Fibroblast of lung (primary cell): ENCODE measurements around the gene UBE2QL1. TPM values are rescaled to one million over a fixed set of nuclear protein-coding genes. Genes with fewer than 3 reads are reported as not detected.

Source experiments
- DNase-seq, 2 donors: peaks; one replicate each; pipeline versions ENCODE4 v3.0.0 to v3.0.0-alpha.2; 2010; ENCODE audit warnings: low read depth in 2 of 2
- H2AFZ ChIP-seq: 2 replicates; pipeline ENCODE4 v1.5.1; 2012; ENCODE audit warnings: low read length, control low read depth, inconsistent platforms
- H3K27ac ChIP-seq: 2 replicates; pipeline ENCODE4 v1.5.1; 2011; ENCODE audit warnings: low read length, control low read depth; ENCODE audit not compliant: insufficient read depth
- H3K27me3 ChIP-seq: 2 replicates; pipeline ENCODE4 v1.5.1; 2011; ENCODE audit warnings: mild to moderate bottlenecking, low read length; ENCODE audit not compliant: control insufficient read depth, insufficient read depth
- H3K36me3 ChIP-seq: 2 replicates; pipeline ENCODE4 v1.5.1; 2011; ENCODE audit warnings: low read length; ENCODE audit not compliant: control insufficient read depth, insufficient read depth
- H3K4me1 ChIP-seq: 2 replicates; pipeline ENCODE4 v1.5.1; 2011; ENCODE audit warnings: low read length; ENCODE audit not compliant: control insufficient read depth, insufficient read depth; ENCODE audit errors: extremely low read depth
- H3K4me2 ChIP-seq: 2 replicates; pipeline ENCODE4 v1.5.1; 2011; ENCODE audit warnings: low read length, control low read depth; ENCODE audit not compliant: insufficient read depth; ENCODE audit errors: extremely low read depth
- H3K4me3 ChIP-seq, 4 experiments: fragments of 200-600 bp in 1 of 4; sonication (generic) in 1 of 4; replicated peaks in 1 of 4; 2 replicates each; pipeline ENCODE4 v1.5.1; 2011 to 2016; ENCODE audit warnings: low read length in 4 of 4, low read depth in 3 of 4, mild to moderate bottlenecking in 3 of 4, control low read depth in 2 of 4, inconsistent platforms in 1 of 4, mixed read lengths in 1 of 4; ENCODE audit not compliant: insufficient read depth in 1 of 4; ENCODE audit errors: control extremely low read depth in 1 of 4
- H3K79me2 ChIP-seq: 2 replicates; pipeline ENCODE4 v1.5.1; 2012; ENCODE audit warnings: mild to moderate bottlenecking, low read length, inconsistent platforms; ENCODE audit not compliant: control insufficient read depth, insufficient read depth
- H3K9ac ChIP-seq: 2 replicates; pipeline ENCODE4 v1.5.1; 2011; ENCODE audit warnings: mild to moderate bottlenecking, low read length, control low read depth; ENCODE audit not compliant: insufficient read depth
- H3K9me3 ChIP-seq: 2 replicates; pipeline ENCODE4 v1.5.1; 2012; ENCODE audit warnings: low read depth, low read length; ENCODE audit not compliant: control insufficient read depth, insufficient read depth
- H4K20me1 ChIP-seq: 2 replicates; pipeline ENCODE4 v1.5.1; 2011; ENCODE audit warnings: low read length; ENCODE audit not compliant: control insufficient read depth, insufficient read depth; ENCODE audit errors: extremely low read depth
- EZH2 ChIP-seq: IDR thresholded peaks from 2 replicates; pipeline ENCODE4 v1.5.1; 2012; ENCODE audit warnings: low read length, control low read depth, mild to moderate bottlenecking; ENCODE audit errors: missing control alignments
- polyA plus RNA-seq, 2 donors: library from polyadenylated mRNA; depleted of rRNA in 1 of 2; stranded (reverse) in 1 of 2; unstranded in 1 of 2; fragments of >200 nt; gene quantifications; 2 replicates each; pipeline ENCODE4 v1.2.1, GENCODE V29; 2011 to 2012; ENCODE audit warnings: missing spikeins in 1 of 2
- total RNA-seq: library from RNA; depleted of rRNA; stranded (reverse); fragments of >200 nt; gene quantifications from 2 replicates; pipeline ENCODE4 v1.2.1, GENCODE V29; 2014
- TF ChIP-seq, protein P1 (sequence below), 2 donors: IDR thresholded peaks in 1 of 2; conservative IDR thresholded peaks in 1 of 2; 1 replicate in 1 of 2; 2 replicates in 1 of 2; pipeline ENCODE4 v1.5.1; 2011 to 2012; ENCODE audit warnings: low read length in 2 of 2, control low read depth in 1 of 2, inconsistent platforms in 1 of 2, low read depth in 1 of 2, mild to moderate bottlenecking in 1 of 2

The UBE2QL1 gene
- total and polyA plus RNA-seq, 2 donors (not counting 1 experiment from before 2014, with no cell fraction given) = not detected

DNA sequence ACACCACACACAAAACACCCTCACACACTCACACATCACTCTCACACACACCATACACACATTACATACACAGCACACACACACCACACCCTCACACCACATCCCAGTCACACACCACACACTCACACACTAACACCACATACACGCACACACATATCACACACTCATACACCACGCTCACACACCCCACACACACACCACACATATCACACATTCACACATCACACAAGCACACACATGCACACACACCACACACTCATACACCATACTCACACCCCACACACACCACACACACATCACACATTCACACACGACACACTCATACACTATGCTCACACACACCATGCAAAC is 543 bp upstream of the UBE2QL1 start:
- no peak overlapping the region for H3K4me2 ChIP-seq

DNA sequence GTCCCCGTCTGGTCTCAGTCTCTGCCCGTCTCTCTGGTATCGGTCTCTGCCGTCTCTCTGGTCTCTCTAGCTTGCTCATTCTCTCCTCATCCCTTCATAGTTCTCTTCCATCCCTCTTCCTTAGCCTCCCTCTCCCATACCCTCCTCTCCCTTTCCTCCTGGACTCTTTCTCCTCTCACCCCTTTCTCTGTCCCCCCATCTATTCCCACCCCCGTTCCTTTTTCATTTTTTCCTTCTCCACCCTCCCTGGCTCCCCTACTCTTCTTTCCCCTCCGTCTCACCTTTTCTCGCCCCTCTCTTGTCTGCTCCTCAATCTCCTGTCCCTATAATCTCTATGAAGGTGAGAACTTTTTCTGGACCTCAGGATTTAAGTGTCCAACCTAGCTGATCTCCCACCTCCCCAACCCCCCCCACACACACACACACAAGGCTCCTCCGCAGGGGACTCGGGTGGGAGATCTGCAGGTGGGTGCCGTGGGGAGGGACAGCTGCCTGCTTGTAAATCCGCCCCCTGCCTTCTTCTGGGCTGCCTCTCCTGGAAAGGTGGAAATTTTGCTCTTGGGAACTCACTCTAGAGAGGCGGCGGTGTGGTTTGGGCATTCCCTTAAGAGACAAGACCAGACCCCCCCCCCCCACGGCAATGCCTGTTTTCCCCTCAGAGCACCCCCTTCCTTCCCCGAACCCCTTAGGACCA is 953 bp downstream of the UBE2QL1 start:
- Histone ChIP-seq H3K4me2 (no peak overlapping the region), H3K9ac (no peak overlapping the region), H3K36me3 (no peaks in the 10 kb centered on the region), H4K20me1 (peaks cover 2% of the 10 kb centered on the region), H2AFZ (no peak overlapping the region), H3K4me3 (no peak overlapping the region), H3K79me2 (no peaks in the 10 kb centered on the region), H3K27me3 (peaks cover 17% of the 10 kb centered on the region), H3K27ac (no peak overlapping the region), H3K4me1 (no peaks in the 10 kb centered on the region), H3K9me3 (no peaks in the 10 kb centered on the region)
- TF ChIP-seq EZH2 = no peak
- TF ChIP-seq, protein P1, sequence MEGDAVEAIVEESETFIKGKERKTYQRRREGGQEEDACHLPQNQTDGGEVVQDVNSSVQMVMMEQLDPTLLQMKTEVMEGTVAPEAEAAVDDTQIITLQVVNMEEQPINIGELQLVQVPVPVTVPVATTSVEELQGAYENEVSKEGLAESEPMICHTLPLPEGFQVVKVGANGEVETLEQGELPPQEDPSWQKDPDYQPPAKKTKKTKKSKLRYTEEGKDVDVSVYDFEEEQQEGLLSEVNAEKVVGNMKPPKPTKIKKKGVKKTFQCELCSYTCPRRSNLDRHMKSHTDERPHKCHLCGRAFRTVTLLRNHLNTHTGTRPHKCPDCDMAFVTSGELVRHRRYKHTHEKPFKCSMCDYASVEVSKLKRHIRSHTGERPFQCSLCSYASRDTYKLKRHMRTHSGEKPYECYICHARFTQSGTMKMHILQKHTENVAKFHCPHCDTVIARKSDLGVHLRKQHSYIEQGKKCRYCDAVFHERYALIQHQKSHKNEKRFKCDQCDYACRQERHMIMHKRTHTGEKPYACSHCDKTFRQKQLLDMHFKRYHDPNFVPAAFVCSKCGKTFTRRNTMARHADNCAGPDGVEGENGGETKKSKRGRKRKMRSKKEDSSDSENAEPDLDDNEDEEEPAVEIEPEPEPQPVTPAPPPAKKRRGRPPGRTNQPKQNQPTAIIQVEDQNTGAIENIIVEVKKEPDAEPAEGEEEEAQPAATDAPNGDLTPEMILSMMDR (conservative IDR thresholded peaks at IDR 0.05 in 1 of 2, IDR thresholded peaks at IDR 0.05 in 1 of 2; ENCODE audit: low read depth in 1 of 2, low read length in 2 of 2) = no peak
- DNase-seq = no peak

More for the DNA sequence above, 543 bp upstream of the UBE2QL1 start:
- Histone ChIP-seq H3K27me3 (peaks cover 17% of the 10 kb centered on the region), H3K4me1 (no peaks in the 10 kb centered on the region), H3K9me3 (no peaks in the 10 kb centered on the region), H3K79me2 (no peaks in the 10 kb centered on the region), H3K4me3 (no peak overlapping the region), H3K27ac (no peak overlapping the region), H2AFZ (no peak overlapping the region), H3K36me3 (no peaks in the 10 kb centered on the region), H3K9ac (no peak overlapping the region), H4K20me1 (peaks cover 2% of the 10 kb centered on the region)
- DNase-seq = no peak
- TF ChIP-seq, protein P1 (conservative IDR thresholded peaks at IDR 0.05 in 1 of 2, IDR thresholded peaks at IDR 0.05 in 1 of 2; ENCODE audit: low read depth in 1 of 2, low read length in 2 of 2) = no peak
- TF ChIP-seq EZH2 = no peak

DNA sequence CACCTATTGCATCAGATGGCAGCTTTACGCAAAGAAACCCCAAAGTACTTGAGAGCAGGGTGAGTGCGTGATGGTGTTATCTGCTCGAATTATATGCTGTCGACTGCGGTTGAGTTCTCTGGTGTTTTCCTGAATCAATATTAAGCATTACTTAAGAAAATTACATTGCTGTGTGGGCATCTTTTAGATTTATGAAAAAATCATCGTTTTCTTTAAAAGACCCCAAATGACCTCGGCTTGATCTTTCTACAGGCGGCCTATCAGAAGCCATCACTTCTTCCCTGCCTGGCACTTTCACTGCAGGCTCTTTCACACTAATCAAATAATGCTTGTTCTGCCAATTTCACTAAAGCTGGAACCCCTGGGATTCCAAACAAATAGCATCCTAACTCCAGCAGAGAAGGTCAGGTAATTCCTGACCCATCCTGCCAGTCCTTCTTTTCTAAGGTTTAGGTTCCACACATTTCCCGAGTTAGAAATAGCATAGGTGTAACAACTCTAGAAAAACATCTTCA is 1.7 kb downstream of the UBE2QL1 start:
- Histone ChIP-seq H3K36me3 (no peaks in the 10 kb centered on the region), H3K4me1 (no peaks in the 10 kb centered on the region), H3K4me2 (no peak overlapping the region), H3K27me3 (peaks cover 17% of the 10 kb centered on the region), H3K27ac (no peak overlapping the region), H4K20me1 (peaks cover 2% of the 10 kb centered on the region), H3K9me3 (no peaks in the 10 kb centered on the region), H3K79me2 (no peaks in the 10 kb centered on the region), H3K9ac (no peak overlapping the region), H2AFZ (no peak overlapping the region), H3K4me3 (no peak overlapping the region)
- DNase-seq = no peak
- no peak for TF ChIP-seq EZH2
- TF ChIP-seq, protein P1 (conservative IDR thresholded peaks at IDR 0.05 in 1 of 2, IDR thresholded peaks at IDR 0.05 in 1 of 2; ENCODE audit: low read depth in 1 of 2, low read length in 2 of 2) = no peak
